Liver (tissue), 9 donors: ENCODE results near the gene KRT33B. TPM values are rescaled to one million over a fixed set of nuclear protein-coding genes. Genes with fewer than 3 reads are reported as not detected.

ENCODE experiments used
- DNase-seq: peaks from one replicate; pipeline ENCODE4 v3.0.0-alpha.2; 2017; ENCODE audit warnings: low spot score
- H3K27ac ChIP-seq, 2 donors: one replicate each; pipeline ENCODE4 v1.7.0; 2013; ENCODE audit warnings: inconsistent platforms in 2 of 2, low read length in 2 of 2, control low read depth in 1 of 2, low read depth in 1 of 2, mild to moderate bottlenecking in 1 of 2
- H3K27me3 ChIP-seq, 4 donors: one replicate each; pipeline versions ENCODE4 v1.6.1 to v1.7.0; 2013; ENCODE audit warnings: low read length in 3 of 4, inconsistent platforms in 1 of 4, mild to moderate bottlenecking in 1 of 4, moderate library complexity in 1 of 4; ENCODE audit not compliant: control insufficient read depth in 4 of 4, insufficient read depth in 4 of 4
- H3K36me3 ChIP-seq, 4 donors: one replicate each; pipeline versions ENCODE4 v1.6.1 to v1.7.0; 2013; ENCODE audit warnings: low read length in 3 of 4, mild to moderate bottlenecking in 3 of 4, low read depth in 1 of 4, moderate library complexity in 1 of 4; ENCODE audit not compliant: control insufficient read depth in 4 of 4, insufficient read depth in 3 of 4
- H3K4me1 ChIP-seq, 4 donors: one replicate each; pipeline versions ENCODE4 v1.6.1 to v1.7.0; 2013; ENCODE audit warnings: low read length in 3 of 4, mild to moderate bottlenecking in 3 of 4, moderate library complexity in 1 of 4; ENCODE audit not compliant: control insufficient read depth in 4 of 4, insufficient read depth in 4 of 4
- H3K4me3 ChIP-seq, 3 donors: one replicate each; pipeline versions ENCODE4 v1.6.1 to v1.7.0; 2013; ENCODE audit warnings: low read length in 3 of 3, control low read depth in 1 of 3, low read depth in 1 of 3, mild to moderate bottlenecking in 1 of 3
- H3K9ac ChIP-seq, 2 donors: one replicate each; pipeline ENCODE4 v1.7.0; 2013; ENCODE audit warnings: low read length in 2 of 2, mild to moderate bottlenecking in 2 of 2, moderate library complexity in 2 of 2, control low read depth in 1 of 2, low read depth in 1 of 2
- H3K9me3 ChIP-seq, 4 donors: one replicate each; pipeline versions ENCODE4 v1.6.1 to v1.7.0; 2013; ENCODE audit warnings: low read length in 3 of 4; ENCODE audit not compliant: control insufficient read depth in 4 of 4
- CTCF ChIP-seq: fragments of 150-350 bp; IDR thresholded peaks from 2 replicates; pipeline ENCODE4 v1.5.1; 2017; ENCODE audit warnings: improper control_type of control experiment, low read depth, low read length; ENCODE audit not compliant: missing input control
- EGR1 ChIP-seq, 2 donors: IDR thresholded peaks; 2 replicates each; pipeline ENCODE4 v1.6.1; 2016 to 2018; ENCODE audit warnings: antibody characterized with exemption in 2 of 2, low read depth in 2 of 2
- FOXA1 ChIP-seq: IDR thresholded peaks from 2 replicates; pipeline ENCODE4 v1.6.1; 2016; ENCODE audit warnings: antibody characterized with exemption
- FOXA2 ChIP-seq: IDR thresholded peaks from 2 replicates; pipeline ENCODE4 v1.6.1; 2016; ENCODE audit warnings: antibody characterized with exemption
- GABPA ChIP-seq, 2 donors: IDR thresholded peaks in 1 of 2; conservative IDR thresholded peaks in 1 of 2; 2 replicates each; pipeline ENCODE4 v1.6.1; 2016; ENCODE audit warnings: antibody characterized with exemption in 2 of 2, mild to moderate bottlenecking in 1 of 2, moderate library complexity in 1 of 2
- HNF4A ChIP-seq, 2 donors: conservative IDR thresholded peaks; 2 replicates each; pipeline ENCODE4 v1.6.1; 2016; ENCODE audit warnings: antibody characterized with exemption in 2 of 2, mild to moderate bottlenecking in 2 of 2
- HNF4G ChIP-seq: IDR thresholded peaks from 2 replicates; pipeline ENCODE4 v1.6.1; 2016; ENCODE audit warnings: antibody characterized with exemption
- JUND ChIP-seq, 2 donors: IDR thresholded peaks; 2 replicates each; pipeline ENCODE4 v1.6.1; 2016; ENCODE audit warnings: antibody characterized with exemption in 2 of 2
- MAX ChIP-seq: IDR thresholded peaks from 2 replicates; pipeline ENCODE4 v1.6.1; 2016; ENCODE audit warnings: antibody characterized with exemption
- NR2F2 ChIP-seq: IDR thresholded peaks from 2 replicates; pipeline ENCODE4 v1.6.1; 2016; ENCODE audit warnings: antibody characterized with exemption
- RAD21 ChIP-seq, 2 donors: IDR thresholded peaks; 2 replicates each; pipeline ENCODE4 v1.6.1; 2016; ENCODE audit warnings: antibody characterized with exemption in 2 of 2, mild to moderate bottlenecking in 2 of 2
- RXRA ChIP-seq, 2 donors: IDR thresholded peaks; 2 replicates each; pipeline ENCODE4 v1.6.1; 2017 to 2018; ENCODE audit warnings: antibody characterized with exemption in 2 of 2, mild to moderate bottlenecking in 1 of 2
- SP1 ChIP-seq: IDR thresholded peaks from 2 replicates; pipeline ENCODE4 v1.6.1; 2018; ENCODE audit warnings: antibody characterized with exemption, mild to moderate bottlenecking
- TAF1 ChIP-seq: conservative IDR thresholded peaks from 2 replicates; pipeline ENCODE4 v1.6.1; 2016; ENCODE audit warnings: antibody characterized with exemption, mild to moderate bottlenecking
- YY1 ChIP-seq: IDR thresholded peaks from 2 replicates; pipeline ENCODE4 v1.6.1; 2016; ENCODE audit warnings: antibody characterized with exemption, mild to moderate bottlenecking
- WGBS: extraction: QIAGEN DNeasy Blood & Tissue Kit; methylation state at CpG from one replicate; pipeline ENCODE4 v1.1.7; 2013; 5-methylcytosine and 5-hydroxymethylcytosine counted together
- polyA plus RNA-seq, 2 donors: library from polyadenylated mRNA; stranded (reverse) in 1 of 2; unstranded in 1 of 2; fragments of 200-250 nt in 1 of 2; fragments of >200 nt in 1 of 2; fragmentation: Nextera tagmentation in 1 of 2; extraction: Ambion mirVana in 1 of 2; gene quantifications; one replicate each; pipeline versions ENCODE4 v1.2.1 to v1.2.3, GENCODE V29; 2013 to 2015
- total RNA-seq, 2 donors: library from RNA; depleted of rRNA; stranded (reverse); fragments of >200 nt; gene quantifications; one replicate each; pipeline ENCODE4 v1.2.3, GENCODE V29; 2014
- TF ChIP-seq, protein P1 (sequence below): IDR thresholded peaks from 2 replicates; pipeline ENCODE4 v1.6.1; 2016; ENCODE audit warnings: antibody characterized with exemption
- TF ChIP-seq, protein P2 (sequence below): IDR thresholded peaks from 2 replicates; pipeline ENCODE4 v1.6.1; 2016; ENCODE audit warnings: antibody characterized with exemption
- TF ChIP-seq, protein P3 (sequence below): IDR thresholded peaks from 2 replicates; pipeline ENCODE4 v1.6.1; 2016; ENCODE audit warnings: antibody characterized with exemption, mild to moderate bottlenecking
- donor health status: healthy.
- donor health status: healthy.
- donor health status: healthy.
- donor health status: healthy.
- donor health status: healthy.

KRT33B gene
- total and polyA plus RNA-seq, 4 donors: not detected

DNA sequence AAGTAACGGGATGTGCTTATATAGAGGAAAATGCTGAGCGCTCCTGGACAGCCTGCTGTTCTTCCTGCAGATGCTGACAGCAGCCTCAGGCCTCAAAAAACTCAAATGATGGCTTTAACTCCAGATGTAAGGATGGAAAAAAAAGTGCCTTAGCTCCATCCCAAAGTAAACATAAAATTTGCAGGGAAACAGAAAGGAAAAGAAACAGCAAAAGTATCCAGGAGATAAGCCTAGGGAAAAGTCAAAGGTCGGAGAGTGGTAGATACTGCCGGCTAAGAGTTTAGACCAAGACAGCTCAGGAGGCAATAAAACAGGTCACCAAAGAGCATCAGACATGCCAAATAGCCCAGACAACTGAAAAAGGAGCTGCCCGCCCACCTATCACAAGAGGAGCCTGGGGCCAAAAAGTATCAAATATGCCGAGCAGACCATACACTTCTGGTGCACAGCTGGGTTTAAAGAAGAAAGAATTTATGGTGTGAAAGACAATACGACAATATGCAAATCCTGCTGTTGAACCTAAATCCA is 20.9 kb upstream of the KRT33B start:
- Histone ChIP-seq H3K36me3 (no peaks in the 10 kb centered on the region), H3K27me3 (no peaks in the 10 kb centered on the region), H3K27ac (no peak overlapping the region), H3K4me1 (no peaks in the 10 kb centered on the region), H3K9ac (no peak overlapping the region), H3K9me3 (peaks cover 0 to 2% (median 0%) of the 10 kb centered on the region in 4 donors), H3K4me3 (no peak overlapping the region)
- no peak for TF ChIP-seq SP1
- TF ChIP-seq, protein P1, sequence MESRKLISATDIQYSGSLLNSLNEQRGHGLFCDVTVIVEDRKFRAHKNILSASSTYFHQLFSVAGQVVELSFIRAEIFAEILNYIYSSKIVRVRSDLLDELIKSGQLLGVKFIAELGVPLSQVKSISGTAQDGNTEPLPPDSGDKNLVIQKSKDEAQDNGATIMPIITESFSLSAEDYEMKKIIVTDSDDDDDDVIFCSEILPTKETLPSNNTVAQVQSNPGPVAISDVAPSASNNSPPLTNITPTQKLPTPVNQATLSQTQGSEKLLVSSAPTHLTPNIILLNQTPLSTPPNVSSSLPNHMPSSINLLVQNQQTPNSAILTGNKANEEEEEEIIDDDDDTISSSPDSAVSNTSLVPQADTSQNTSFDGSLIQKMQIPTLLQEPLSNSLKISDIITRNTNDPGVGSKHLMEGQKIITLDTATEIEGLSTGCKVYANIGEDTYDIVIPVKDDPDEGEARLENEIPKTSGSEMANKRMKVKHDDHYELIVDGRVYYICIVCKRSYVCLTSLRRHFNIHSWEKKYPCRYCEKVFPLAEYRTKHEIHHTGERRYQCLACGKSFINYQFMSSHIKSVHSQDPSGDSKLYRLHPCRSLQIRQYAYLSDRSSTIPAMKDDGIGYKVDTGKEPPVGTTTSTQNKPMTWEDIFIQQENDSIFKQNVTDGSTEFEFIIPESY: no peak
- no peak for TF ChIP-seq RAD21 (IDR thresholded peaks at IDR 0.05)
- DNase-seq: no peak
- WGBS: 57% methylated on average over 7 of the region's 7 CpGs

- no peak overlapping the region for H3K9ac ChIP-seq
- 78% methylated on average over 4 of the region's 4 CpGs for WGBS
- H3K4me3 ChIP-seq: no peak overlapping the region
- no peaks in the 10 kb centered on the region for H3K36me3 ChIP-seq
- no peaks in the 10 kb centered on the region for H3K4me1 ChIP-seq
- DNase-seq: no peak
- H3K9me3 ChIP-seq: peaks cover 0 to 2% (median 0%) of the 10 kb centered on the region in 4 donors
- TF ChIP-seq FOXA2 (no peak), GABPA (IDR thresholded peaks at IDR 0.05 in 1 of 2, conservative IDR thresholded peaks at IDR 0.05 in 1 of 2) (no peak), SP1 (no peak), MAX (no peak), RXRA (IDR thresholded peaks at IDR 0.05) (no peak), YY1 (no peak), TAF1 (no peak), HNF4G (no peak), JUND (IDR thresholded peaks at IDR 0.05) (no peak), RAD21 (IDR thresholded peaks at IDR 0.05) (no peak), CTCF (no peak), HNF4A (conservative IDR thresholded peaks at IDR 0.05) (no peak), NR2F2 (no peak), EGR1 (IDR thresholded peaks at IDR 0.05; ENCODE audit: low read depth in 2 of 2) (no peak), FOXA1 (no peak)
- TF ChIP-seq, protein P1: no peak
- TF ChIP-seq, protein P2, sequence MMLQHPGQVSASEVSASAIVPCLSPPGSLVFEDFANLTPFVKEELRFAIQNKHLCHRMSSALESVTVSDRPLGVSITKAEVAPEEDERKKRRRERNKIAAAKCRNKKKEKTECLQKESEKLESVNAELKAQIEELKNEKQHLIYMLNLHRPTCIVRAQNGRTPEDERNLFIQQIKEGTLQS: no peak
- TF ChIP-seq, protein P3, sequence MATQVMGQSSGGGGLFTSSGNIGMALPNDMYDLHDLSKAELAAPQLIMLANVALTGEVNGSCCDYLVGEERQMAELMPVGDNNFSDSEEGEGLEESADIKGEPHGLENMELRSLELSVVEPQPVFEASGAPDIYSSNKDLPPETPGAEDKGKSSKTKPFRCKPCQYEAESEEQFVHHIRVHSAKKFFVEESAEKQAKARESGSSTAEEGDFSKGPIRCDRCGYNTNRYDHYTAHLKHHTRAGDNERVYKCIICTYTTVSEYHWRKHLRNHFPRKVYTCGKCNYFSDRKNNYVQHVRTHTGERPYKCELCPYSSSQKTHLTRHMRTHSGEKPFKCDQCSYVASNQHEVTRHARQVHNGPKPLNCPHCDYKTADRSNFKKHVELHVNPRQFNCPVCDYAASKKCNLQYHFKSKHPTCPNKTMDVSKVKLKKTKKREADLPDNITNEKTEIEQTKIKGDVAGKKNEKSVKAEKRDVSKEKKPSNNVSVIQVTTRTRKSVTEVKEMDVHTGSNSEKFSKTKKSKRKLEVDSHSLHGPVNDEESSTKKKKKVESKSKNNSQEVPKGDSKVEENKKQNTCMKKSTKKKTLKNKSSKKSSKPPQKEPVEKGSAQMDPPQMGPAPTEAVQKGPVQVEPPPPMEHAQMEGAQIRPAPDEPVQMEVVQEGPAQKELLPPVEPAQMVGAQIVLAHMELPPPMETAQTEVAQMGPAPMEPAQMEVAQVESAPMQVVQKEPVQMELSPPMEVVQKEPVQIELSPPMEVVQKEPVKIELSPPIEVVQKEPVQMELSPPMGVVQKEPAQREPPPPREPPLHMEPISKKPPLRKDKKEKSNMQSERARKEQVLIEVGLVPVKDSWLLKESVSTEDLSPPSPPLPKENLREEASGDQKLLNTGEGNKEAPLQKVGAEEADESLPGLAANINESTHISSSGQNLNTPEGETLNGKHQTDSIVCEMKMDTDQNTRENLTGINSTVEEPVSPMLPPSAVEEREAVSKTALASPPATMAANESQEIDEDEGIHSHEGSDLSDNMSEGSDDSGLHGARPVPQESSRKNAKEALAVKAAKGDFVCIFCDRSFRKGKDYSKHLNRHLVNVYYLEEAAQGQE: no peak
- no peak overlapping the region for H3K27ac ChIP-seq
- no peaks in the 10 kb centered on the region for H3K27me3 ChIP-seq
Measured at GRCh38 chr17:41387670-41388069, 18.1 kb upstream of the KRT33B start.
